GM18861 (cell line): Measurements from ENCODE around the gene HDAC6.

ENCODE experiments used
- ATAC-seq: cut with Tn5 transposase; IDR thresholded peaks from one replicate; pipeline ENCODE4 v1.9.1; 2021; ENCODE audit not compliant: unreplicated experiment

Gene HDAC6

DNA sequence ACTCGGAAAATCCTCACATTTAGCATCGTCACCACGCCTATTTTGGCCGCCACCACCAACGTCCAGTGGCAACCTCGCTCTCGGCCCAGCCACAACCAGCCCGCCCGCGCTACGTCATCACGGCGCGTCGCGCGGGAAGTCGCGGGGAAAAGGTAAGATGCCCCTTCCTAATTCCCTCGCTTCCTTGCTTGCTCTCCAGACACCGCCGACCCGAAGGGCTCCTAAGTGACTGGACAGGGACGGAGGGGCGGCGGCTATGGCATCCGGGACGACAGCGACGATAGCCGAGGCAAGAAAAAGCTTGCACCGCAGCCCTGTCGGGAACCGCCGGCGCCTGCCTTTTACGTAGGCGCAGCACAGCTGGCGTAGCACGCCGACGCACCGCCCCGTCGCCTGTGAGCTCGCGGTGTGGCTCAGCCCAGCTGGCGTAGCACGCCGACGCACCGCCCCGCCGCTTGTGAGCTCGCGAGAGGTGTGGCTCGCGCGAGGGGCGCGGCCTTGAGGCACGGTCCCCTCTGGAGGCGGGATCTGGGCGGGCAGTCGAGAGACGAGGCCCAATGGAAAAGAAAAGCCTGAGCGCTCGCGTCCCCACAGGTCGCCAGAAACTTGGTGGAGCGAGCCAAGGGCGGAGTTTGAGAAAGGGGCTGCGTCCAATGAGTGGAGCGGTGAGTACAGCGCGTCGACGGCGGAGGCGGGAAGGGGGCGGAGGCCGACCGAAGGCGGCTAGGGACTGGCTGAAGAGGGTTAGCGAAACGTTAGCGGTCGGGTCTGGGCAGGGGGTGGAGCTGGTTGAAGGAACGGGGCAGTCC lies at the start of gene HDAC6:
Gene HDAC6 (plus strand): TSS at position 788 of the 809 bp plus-strand sequence. CDS start 626 bp downstream, outside the sequence.
- peak; percentile 82 for ATAC-seq

DNA sequence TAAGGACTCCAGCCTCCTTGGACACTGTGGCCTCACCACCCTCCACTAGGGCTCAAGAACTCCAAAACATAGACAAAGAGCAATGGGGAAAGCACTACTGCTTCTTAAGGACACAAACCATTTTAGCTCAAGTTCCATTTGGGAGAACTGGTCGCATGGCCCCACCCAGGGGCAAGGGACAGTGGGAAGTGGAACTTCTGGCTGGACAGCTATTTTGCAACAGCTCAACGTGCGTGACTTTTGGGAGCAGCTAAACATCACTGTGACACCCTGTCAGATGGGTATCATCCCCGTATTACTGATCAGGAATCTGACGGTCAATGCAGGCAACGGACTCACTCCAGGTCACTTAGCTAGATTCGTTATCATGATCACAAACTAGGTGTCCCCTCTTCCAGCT lies 49.4 kb upstream of the HDAC6 start:
- ATAC-seq: no peak

DNA sequence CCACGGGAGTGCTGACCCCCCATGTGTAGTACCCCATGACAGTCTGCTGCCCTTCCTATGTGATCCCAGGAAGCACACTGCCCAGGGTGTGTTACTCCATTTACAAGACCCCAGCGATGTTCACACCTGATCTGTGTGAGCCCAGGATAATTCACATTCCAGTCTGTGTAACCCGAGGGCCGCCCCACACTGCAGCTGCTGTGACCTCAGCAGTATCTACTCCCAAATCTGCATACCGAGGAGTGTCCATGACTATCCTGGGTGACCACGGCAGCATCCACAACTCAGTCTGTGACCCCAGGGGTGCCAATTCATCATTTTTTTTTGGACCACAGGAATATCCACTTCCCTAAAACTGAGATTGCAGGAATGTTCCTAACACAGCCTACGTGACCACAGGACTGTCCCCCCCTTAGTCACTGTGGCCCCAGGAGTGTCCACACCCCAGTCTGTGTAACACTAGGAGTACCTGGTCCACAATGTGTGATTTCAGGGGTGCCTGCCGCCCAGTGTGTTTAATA lies 48.1 kb upstream of the HDAC6 start:
- no peak for ATAC-seq

DNA sequence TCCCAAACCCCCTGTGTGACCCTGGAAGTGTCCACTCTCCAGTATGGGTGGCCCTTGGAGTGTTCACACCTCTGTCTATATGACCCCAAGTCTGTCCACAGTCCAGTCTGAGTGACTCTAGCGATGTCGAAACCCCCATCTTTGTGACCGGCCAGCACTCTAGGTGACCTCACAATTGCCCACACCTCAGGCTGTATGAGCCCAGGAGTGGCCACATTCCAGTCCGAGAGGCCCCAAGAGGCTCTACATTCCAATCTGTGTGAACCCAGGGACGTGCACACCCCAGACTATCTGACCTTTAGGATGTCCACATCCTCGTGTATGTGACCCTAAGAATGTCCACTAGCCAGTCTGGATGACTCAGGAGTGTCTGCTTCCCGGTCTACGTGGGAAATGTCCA lies 47.6 kb upstream of the HDAC6 start:
- no peak for ATAC-seq

DNA sequence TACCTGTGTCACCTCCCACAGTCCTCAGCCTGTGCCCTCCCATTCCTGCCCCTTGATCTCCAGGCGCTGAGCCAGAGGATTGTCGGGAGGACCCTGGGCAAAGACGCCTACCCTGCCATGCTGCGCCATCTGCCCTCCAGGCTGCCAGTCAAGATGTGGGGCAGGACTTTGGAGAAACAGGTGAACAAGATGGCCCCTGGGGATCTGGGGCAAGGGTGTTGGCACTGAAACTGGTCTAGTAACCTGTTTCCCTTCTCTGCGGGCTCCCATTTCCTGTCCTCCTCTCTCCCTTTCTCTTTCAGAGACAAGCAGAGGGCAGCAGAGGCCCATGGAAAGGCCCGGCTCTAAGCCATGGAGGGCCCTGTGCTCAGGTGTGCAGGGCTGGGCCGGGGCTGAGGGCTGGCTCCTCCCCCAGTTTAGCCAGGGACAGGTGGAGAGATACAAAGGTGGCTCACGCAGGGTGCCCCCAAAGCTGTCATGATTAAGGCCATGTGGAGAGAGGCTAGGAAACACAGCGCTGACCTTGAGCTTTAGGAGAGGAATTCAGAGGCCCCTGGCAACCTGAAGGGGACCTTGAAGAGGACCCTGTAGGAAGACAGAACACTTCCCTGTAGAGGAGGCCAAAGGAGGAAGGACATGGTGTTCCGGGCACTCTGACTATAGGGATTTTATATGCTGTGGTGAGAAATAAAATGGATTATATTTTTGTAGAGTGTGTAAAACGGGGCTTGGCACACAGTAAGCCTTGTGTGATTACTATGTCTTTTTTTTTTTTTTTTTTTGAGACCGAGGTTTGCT lies 40.0 kb upstream of the HDAC6 start, which contains the start of gene GLOD5:
Gene GLOD5 (plus strand): TSS at position 74 of the 798 bp plus-strand sequence. CDS start 44 bp downstream, at position 118.
- no peak for ATAC-seq

DNA sequence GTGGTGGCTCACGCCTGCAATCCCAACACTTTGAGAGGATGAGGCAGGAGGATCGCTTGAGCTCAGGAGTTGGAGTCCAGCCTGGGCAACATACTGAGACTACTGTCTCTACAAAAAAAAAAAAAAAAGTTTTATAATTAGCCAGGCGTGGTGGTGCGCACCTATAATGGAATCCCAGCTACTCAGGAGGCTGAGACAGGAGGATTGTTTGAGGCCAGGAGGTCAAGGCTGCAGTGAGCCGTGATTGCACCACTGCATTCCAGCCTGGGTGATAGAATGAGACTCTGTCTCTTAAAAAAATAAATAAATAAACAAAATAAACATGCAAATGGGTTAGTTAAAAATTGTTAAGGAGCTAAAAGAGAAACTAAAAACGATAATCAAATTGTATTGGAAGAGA lies 32.6 kb upstream of the HDAC6 start:
- no peak for ATAC-seq

DNA sequence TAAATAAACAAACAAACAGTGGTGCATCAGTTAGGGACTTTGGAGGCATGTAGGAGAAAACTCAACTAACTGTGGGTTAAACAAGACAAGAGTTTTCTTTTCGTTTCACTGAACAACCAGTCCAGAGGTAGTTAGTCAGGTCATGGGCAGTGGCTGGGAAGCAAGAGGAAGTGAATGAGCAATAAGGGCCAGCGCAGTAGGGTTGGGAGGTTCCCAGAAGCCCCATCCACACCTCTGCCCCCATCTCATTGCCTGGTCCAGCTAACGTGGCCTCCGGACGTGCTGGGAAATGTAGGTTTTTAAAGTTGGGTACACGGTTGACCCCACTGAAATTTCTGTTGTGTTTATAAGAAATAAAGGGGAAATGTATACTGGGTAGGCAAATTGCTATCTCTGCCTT lies 31.6 kb upstream of the HDAC6 start:
- no peak for ATAC-seq

DNA sequence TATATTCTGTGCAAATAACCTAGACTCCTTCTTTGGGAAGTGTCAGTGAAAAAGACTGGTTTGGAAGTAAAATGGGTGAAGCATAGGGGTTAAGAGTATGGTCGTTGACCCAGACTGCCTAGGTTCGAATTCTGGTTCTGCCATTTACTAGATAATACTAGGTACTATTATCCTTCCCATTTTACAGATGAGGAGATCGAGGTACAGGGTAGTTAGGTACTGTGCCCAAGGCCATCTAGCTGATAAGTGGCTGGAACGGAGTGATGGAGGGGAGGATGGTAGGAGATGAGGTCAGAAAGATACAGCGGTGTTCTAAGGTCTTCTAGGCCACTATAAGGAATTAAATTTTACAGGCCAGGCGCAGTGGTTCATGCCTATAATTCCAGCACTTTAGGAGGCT lies 29.3 kb upstream of the HDAC6 start:
- ATAC-seq: no peak

DNA sequence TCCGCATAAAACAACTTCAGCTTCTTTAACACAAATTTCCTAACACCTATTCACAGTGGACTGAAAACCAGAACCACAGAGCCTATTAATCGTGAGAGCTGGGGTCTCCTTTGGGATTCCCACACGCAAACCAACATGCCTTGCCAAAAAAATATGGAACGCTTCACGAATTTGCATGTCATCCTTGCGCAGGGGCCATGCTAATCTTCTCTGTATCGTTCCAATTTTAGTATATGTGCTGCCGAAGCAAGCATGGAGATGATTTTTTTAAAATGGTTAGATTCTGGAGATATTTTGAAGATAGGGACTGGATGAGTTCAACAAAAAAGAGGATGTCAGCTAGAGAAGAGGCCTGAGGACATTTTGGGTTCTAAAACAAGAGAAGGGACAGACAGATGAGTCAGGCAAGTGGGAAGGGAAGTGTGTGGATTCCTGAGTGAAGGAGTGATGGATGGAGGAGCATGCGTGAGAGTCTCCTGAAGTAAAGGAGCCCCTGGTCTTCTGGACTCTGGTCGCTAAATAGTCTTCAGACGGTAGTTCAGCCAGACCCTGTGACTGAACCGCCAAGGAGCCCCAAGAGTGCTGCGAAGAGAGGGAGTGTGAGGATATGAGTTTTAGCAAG lies 24.9 kb upstream of the HDAC6 start:
- ATAC-seq: no peak

DNA sequence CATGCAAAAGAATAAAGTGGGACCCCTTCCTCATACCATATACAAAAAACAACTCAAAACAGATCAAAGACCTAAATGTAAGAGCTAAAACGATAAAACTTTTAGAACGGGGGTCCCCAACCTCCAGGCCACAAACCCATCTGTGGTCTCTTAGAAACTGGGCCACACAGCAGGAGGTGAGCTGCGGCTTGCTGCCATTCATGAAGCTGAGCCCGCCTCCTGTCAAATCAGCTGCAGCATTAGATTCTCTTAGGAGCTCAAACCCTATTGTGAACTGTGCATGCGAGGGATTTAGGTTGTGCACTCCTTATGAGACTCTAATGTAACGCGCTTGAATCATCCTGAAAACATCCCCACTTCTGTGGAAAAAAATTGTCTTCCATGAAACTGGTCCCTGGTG lies 22.5 kb upstream of the HDAC6 start:
- ATAC-seq: no peak

DNA sequence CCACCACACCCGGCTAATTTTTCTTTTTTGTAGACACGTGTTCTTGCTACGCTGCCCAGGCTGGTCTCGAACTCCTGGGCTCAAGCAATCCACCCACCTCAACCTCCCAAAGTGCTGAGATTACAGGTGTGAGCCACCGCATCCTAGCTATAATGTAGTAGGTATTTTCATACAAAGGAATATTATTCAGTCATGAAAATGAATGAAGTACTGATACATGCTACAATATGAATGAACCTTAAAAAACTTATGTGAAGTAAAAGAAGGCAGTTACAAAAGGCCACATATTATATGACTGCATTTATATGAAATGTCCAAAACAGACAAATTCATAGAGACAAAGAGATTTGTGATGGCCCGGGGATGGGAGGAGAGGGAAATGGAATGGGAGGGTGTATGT lies 20.2 kb upstream of the HDAC6 start:
- no peak for ATAC-seq

DNA sequence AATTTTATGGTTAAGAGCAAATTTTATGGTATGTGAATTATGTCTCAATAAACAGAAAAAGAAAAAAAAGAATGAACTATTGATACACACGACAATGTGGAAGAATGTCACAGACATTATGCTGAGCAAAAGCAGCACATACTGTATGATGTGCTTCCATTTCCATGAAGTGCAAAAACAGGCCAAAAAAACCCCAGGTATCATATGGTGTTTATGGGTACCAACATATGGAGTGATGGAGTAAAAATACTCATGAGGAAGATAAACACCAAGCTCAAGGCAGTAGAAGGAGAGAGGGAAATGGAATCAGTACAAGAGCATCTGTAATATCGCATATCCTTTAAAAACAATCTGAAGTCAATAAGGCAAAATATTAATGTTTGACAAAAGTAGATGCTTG lies 19.7 kb upstream of the HDAC6 start:
- ATAC-seq: no peak

DNA sequence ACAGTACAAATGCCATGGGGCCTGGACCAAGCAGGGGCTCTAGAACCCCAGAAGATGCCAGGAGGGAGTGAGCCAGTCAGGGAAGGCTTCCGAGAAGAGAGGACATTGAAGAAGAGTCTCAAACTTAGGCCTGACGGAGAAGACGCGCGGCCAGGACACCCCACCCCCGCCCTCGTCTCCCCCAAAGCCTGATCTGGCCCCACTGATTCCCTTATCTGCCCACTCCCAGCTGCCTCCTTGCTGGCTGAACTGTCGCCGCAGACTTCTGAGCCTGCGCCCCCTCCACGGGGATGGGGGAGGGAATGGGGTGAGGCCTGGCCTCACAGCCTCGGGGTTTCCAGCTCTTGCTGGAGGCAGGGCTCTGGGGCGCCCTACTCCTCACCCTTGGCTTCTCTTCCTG lies 19.1 kb upstream of the HDAC6 start:
- no peak for ATAC-seq

DNA sequence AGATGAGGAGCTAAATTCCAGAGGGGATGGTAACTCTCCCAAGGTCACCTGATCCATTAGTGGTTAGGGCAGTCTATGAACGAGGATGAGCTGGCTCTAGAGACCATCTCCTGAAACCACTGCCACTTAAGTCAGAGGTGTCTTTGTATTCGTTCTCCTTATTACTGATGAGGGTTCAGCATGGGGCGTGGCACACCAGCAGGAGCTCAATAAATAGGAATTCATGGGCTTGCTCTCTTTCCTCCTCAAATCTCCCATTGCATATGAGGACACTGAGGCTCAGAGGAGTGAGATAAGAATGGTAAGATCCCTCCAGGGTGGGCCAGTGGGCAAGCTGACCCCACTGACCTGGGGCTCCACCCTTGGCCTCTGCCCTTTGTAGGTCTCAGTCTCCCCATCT lies 17.1 kb upstream of the HDAC6 start:
- ATAC-seq: no peak

DNA sequence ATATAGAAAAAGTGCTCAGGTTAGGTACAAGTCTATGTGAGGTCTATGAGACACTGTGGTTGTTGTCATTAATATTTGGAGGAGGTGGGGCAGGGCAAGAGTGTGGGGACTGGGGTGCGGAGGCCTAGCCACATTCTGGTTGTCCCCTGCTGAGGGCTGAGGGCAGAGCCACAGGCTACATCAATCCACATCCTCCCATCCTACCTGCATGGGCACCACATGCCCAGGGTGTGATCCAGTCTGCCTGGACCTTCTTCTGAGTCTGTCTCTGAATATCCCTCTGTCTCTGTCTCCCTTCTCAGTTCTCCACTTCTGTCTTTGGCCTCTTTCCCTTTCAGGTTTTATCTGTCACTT lies 16.7 kb upstream of the HDAC6 start:
- ATAC-seq: no peak

DNA sequence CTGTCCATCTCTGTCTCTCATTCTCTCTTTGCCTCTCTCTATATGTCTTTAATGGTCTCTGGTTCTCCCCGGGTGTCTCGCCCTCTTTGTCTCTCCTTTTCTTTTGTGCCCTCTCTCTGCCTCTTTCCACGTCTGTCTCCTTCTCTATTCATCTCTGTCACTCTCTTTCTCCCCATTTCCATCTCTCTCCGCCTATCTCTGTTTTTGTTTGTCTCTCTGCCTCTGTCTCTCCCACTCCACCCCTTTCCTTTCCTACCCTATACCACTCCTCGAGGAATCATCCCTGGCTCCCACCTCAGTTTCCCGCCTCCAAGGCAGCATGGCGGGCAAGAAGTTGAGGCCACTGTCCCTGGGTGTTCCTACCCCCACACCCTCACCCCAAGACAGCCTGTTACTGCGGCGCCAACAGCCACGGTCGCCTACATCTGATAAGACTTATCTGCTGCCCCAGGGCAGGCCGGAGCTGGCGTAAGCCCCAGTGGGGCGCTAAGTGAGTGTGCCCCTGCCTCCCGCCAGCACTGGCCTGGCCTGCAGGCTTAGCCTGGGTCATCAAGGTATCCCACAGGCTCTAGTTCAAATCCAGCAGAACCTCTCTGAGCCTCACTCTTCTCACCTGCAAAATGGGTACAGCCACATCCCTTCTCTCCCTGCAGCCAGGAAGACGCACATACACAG lies 16.2 kb upstream of the HDAC6 start:
- no peak for ATAC-seq

DNA sequence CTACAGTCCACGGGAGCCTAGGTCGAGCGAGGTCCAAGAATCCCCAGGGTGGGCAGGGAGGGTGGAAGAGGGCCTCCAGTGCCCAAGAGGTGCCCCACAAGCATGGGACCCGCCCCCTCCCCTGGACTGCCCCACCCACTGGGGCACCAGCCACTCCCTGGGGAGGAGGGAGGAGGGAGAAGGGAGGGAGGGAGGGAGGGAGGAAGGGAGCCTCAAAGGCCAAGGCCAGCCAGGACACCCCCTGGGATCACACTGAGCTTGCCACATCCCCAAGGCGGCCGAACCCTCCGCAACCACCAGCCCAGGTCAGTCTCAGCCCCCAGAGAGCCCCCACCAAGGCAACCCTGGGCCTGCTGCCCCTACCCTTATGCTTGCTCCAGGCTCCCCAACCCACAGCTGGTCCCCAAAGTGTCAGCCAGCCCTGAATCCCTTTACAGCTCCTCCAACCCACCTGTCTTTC lies 15.5 kb upstream of the HDAC6 start, which contains the start of gene GATA1:
Gene GATA1 (plus strand): TSS at position 250 of the 460 bp plus-strand sequence. CDS start 4,520 bp downstream, outside the sequence.
- no peak for ATAC-seq

DNA sequence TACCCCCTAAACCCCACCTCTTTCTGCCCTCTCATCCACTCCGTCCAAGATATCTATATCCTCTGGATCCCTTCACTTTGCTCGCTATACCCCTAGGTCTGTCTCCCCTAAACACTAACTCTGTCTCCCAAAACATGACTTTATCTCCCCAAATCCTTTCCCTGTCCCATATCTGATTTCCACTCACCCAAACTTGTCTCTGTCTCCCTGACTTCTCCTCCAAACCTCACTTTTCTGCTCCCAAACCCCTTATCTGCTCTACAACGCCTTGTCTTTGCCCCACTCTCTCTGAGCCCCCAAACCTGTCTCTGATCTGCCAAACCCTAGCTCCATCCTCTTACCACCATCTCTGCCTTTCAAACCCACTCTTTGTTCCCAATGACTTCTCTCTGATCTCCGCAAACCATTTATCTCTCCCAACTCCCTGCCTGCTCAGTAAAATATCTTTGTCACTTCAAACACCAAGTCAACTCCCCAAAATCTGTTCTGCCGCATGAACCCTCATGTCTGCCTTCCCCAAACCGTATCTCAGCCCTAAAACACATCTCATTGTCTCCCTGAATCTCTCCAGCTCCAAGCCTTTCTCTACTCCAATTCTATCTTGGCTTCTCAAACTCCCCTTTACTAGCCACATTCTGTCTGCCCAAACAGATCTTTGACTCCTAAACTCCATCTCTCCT lies 14.9 kb upstream of the HDAC6 start:
- no peak for ATAC-seq

DNA sequence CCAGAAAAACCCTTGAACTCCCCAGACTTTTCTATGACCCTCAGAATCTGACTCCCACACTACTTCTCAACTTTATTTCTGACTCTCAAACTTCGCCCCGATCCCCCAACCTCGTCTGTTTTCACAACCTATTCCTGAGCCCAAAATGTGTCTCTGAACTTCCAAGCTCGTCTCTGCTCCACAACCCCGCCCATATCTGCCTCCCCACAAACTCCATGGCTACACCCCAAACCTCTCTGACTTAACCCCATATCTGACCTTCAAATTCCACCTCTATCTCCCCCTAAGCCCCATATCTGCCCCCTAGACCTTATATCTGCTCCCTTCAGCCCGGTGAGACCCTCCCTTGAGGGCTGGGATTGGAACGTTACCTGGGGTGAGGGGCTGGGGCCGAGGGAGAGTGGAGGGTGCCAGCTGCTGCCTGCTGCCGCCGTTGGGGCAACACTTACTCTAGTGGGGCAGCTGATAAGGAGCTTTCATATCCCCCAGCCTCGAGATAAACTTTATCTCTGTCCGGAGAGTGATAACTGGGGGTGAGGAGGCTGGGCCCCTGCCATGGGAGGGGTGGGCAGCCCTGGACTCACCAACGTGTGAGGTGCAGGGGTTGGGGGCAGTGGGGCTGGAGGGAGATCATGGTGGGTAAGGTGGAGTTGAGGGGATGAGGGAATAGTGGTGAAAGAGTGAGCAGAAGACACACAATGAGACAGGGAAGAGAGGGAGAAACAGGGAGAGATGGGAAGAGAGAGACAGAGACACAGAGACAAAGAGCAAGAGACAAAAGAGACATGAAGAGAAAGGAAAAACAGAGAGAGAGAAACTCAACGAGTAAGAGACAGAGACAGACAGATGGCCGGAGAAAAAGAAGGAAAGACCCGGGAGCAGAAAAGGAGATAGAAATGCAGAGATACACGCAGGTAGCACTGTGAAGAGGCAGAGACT lies 14.1 kb upstream of the HDAC6 start:
- ATAC-seq: no peak
